GM12892 (cell line): ENCODE data around the gene COPB1.

Experiments used
- POLR2A ChIP-seq: IDR thresholded peaks from 2 replicates; pipeline ENCODE4 v1.6.1; 2011; ENCODE audit warnings: low read depth, low read length, control low read depth
- POLR2AphosphoS5 ChIP-seq: IDR thresholded peaks from 2 replicates; pipeline ENCODE4 v1.6.1; 2011; ENCODE audit warnings: low read depth, low read length, control low read depth
- TAF1 ChIP-seq: IDR thresholded peaks from 2 replicates; pipeline ENCODE4 v1.6.1; 2011; ENCODE audit warnings: low read depth, mild to moderate bottlenecking, control low read depth, low read length, borderline replicate concordance

GRCh38 chr11:14417186-14417585 lies 82.4 kb downstream of the COPB1 start:
- TF ChIP-seq POLR2A (no peak), POLR2AphosphoS5 (no peak), TAF1 (no peak)
